GM19099 (cell line): ENCODE measurements around the gene PRCD.

Experiments used
- POLR2A ChIP-seq: IDR thresholded peaks from 3 replicates; pipeline ENCODE4 v1.6.1; 2011; ENCODE audit warnings: low read depth; ENCODE audit not compliant: insufficient read length; ENCODE audit errors: extremely low read depth

The PRCD gene

GRCh38 chr17:76568811-76569221, 29.0 kb downstream of the PRCD start:
- no peak for TF ChIP-seq POLR2A

DNA sequence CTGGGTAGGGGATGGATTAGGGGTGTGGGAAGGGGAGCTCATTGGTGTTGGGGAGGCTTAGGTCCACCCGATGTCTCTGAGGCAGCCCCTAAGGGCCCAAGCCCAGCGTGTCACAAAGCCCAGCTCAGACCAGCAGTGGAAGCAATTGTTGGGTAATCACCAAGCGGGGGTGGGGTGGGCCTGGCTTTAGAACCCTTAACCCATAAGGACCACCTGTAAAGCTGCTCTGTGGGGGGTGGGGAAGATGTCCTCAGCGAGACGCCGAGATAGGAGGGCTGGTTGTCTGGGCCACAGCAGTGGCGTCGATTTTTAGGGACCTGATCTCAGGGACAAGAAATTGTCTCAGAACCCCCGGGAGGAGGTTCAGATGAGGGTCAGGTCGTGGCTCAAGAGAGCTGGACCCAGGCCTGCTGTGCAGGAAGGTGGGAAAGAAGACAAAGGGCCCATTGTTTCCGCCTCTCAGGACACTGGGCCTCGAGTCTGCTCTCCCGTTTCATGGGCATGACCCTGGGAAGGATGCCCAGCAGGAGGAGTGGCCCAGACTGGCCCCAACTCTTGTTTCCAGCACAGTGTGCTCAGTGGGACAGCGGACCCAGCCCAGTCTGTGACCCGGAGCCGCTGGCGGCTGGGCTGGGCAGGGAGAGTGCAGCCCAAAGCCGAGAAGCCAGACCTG, 29.9 kb downstream of the PRCD start:
- TF ChIP-seq POLR2A: no peak

DNA sequence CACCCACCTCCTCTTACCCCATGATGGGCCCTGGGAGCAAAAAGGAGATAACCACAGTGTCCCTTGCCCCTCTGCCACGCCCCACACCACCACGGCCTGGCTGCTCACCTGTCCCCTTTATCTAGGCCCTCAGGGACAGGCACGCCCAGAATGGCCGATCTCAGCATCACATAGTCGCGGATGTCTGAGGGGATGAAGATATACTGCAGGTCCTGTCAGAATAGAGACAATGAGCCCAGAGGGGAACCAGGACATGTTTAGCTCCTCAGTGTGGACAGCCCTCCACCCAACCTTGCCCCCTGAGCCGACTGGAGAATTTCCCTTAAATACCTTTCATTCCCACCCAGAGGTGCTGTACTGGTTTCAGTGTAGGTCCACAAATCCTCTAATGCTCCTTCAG, 30.6 kb downstream of the PRCD start:
- TF ChIP-seq POLR2A: no peak

GRCh38 chr17:76570877-76571471, 31.1 kb downstream of the PRCD start:
- no peak for TF ChIP-seq POLR2A

DNA sequence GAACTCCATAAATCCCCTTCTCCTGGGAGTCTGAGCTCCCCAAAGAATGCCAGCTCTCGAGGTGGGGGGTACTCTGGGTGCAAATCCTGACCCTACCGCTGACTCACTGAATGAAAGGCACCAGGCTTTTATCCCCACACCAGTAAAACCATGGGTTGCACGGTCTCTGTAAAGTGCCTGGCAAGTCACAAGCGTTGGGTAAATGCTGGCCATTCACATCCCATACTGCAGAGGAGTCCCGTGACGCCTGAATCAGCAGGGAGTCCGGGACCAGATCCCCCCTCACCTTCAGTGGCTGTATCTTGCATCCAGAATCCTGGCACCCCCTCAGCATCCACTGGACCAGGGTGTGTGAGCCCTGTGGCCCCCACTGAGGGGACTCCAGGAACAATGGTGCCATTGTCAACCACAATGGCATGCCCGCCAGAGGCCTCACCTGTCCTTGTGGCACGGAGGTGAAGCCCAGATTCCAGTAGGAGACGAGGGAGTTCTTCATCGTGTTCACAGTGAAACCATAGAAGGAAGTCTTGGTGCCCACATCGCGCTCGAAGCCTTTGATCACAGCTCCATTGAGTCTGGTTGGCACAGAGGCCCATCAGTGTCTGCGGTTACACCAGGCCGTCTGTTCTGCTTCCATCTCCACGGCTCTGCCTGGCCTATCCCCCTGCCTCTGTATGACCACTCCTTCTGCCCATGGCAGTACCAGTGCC, 32.5 kb downstream of the PRCD start:
- no peak for TF ChIP-seq POLR2A

DNA sequence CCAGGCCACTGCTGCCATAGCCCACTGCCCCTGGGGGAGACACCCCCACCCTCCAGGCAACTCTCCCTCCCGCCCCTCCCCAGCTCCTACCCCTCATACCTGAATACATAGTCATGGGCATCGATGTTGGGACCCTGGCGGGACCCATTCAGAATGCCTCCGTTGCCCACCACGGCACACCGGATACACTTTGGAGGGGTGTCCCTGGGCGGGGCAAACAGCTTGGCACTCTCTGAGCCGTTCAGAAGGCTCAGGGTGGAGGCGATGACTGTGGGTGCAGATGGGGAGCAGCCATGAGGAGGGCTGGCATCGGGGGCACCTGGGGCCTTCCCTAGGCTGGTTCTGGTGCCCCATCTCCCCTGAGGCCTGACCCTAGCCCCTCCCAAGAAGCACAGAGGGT, 33.3 kb downstream of the PRCD start:
- TF ChIP-seq POLR2A: no peak

DNA sequence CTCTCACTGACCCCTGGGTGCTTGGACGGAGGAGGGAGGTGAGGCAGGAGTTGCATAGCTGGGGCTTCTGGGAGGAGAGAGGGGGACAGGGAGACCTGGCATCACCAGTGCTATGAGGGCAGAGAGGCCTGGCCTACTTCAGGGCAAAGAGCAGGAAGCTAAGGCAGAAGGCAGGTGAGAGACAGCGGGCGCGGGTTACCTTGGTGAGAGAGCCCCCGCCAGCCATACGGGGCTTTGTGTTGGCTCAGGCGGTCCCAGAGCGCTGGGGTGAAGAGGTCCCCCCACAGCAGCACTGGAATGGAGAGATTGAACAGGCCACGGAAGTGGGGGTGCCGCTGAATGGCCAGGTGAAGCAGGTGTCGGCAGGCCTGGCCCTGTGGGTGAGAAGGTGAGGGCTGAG, 34.3 kb downstream of the PRCD start:
- no peak for TF ChIP-seq POLR2A

DNA sequence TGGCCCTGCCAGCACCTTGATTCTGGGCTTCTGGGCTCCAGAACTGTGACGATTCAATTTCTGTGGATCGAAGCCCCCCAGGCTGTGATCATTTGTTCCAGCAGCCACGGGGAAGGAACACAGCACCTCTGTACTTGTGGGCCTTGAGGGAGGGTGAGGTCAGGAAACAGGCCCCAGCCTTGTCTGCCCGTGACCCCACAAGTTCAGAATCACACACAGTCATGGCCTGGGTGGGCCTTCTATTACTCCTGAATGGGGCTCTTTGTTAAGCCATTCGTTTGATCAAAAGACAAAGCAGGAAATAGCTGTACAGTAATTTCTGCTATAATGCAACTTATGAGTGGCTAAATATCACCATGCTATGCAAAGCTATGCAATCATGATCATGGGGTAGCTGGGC, 35.7 kb downstream of the PRCD start:
- TF ChIP-seq POLR2A: no peak

GRCh38 chr17:76576189-76576588, 36.3 kb downstream of the PRCD start:
- no peak for TF ChIP-seq POLR2A

- TF ChIP-seq POLR2A: no peak
Measured at GRCh38 chr17:76577876-76578275, 38.0 kb downstream of the PRCD start.

DNA sequence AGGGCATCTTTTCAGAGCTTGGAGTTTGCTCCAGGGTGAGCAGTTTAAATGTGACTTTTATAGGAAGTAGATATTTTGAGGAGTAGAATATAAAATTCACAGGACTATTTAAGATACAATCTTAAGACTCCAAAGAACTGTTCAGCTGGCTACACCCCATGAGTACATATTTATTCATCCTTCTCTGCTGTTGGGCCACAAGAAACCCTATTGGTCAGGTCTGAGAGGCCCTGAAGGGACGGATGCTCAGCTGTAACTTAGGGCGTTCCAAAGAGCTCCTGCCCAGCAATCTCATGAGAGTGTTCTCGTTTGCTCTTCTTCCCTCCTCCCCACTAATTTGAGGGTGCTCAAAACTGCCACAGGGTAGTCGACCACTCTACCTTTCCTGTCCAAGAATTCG, 38.5 kb downstream of the PRCD start:
- TF ChIP-seq POLR2A: no peak

DNA sequence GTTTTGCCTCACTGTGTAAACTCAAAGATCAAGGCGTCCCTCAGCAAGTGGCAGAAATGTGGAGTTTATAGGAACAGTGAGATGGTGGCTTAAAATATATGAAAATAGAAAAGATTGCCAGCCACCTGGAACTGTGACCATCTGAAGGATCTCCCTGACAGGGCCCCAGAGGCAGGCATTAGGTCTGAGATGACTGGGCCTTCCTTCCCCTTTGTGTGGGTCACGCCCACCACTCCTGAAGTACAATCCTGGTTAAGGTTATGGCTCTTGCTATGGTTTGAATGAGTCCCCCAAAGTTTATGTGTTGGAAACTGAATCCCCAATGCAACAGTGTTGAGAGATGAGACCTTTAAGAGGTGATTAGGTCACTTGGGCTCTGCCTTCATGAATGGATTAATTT, 39.4 kb downstream of the PRCD start:
- TF ChIP-seq POLR2A: no peak

DNA sequence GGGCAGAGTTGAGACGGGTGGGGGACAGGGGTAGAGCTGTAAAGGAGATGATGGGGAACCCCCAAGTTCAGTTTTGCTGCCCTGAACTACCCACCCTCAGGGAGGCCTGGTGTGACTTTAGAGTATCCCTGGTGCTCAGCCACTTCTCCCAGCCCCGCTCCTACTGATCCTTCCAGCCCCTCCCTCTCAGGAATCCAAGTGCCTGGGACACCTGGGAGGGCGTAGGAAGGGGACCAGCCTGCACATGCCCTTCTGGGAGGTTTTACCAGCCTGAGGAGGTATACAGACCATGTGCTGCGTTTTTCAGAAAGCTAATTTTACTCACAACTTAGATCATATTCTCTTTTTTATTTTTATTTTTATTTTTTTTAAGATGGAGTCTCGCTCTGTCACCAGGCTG, 41.7 kb downstream of the PRCD start:
- TF ChIP-seq POLR2A: no peak

- TF ChIP-seq POLR2A: no peak
Measured at GRCh38 chr17:76582660-76583059, 42.8 kb downstream of the PRCD start.

GRCh38 chr17:76584427-76585032, 44.7 kb downstream of the PRCD start:
- TF ChIP-seq POLR2A: no peak

DNA sequence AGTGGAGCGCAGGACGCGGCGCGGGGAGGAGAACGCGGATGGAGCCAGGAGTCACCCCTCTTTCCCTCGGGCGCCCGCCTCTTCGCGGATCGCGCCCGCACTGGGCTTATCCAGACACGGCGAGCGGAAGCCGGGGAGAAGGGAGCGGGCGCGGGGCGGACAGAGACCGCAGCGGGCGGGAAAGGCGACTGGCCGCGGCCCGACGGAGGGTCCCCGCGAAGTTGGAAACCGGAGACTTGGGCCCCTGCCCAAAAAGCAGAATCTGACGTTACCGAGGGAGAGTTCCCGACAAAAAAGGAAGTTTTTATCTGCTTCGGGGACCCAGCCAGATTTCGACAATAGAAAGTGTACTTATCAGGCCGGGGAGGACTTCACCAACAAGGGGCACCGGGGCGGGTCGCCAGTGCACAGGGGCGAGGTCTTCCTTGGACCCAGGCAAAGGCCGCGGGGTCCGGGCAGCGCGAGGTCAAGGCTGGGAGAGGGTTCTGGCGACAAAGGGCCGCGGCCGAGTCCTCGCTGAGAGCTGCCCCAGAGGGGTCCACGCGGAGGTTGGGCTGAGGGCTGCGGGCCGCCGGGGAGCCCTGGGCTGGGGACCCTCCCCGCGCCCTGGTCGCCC, 45.3 kb downstream of the PRCD start:
- TF ChIP-seq POLR2A: no peak
